HPDE6-E6E7 (cell line): ENCODE results near the gene TOB2.
A peak's percentile ranks its signal among the peaks of the same experiment; 100 is the strongest.
"Not testable (repeated sequence)": the region's sequence is repeated elsewhere in the genome, so short reads cannot be mapped to it uniquely, and the experiment has no call there.

ENCODE experiments used
- DNase-seq: peaks from one replicate; pipeline ENCODE4 v3.0.0; 2011; ENCODE audit warnings: missing footprints; ENCODE audit errors: extremely low spot score

Gene TOB2

DNA sequence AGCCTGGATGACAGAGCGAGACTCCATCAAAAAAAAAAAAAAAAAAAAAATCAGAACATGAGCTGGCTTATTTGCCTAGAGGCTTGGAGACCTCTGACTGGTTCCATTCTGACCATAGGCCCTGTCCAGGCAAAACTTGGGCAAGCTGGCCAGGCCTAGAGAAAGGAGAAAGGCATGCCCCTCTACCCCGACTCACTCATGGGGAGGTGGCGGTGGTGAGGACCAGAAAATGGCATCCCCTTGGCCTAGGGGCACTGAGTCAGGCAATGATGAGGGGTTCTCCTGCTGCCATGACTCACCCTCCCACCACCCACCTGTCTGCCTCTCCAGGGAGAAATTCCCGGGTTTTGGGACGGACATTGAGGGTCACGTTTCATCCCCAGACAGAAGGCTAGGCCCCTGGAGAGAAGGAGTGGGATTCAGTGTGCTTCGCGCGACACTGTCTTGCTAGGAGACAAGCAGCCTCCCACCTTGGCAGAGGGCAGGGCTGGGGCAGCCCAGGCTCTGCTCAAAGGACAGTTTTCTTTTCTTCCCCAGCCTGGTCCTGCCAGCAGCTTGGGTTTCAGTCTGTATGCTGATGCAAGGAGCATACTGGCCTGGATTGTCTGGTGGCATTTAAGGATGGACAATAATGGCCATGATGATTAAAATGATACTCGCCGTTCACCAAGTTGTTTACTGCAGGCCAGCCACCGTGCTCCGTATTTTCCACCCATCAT, 17.2 kb downstream of the TOB2 start:
- DNase-seq = no peak

DNA sequence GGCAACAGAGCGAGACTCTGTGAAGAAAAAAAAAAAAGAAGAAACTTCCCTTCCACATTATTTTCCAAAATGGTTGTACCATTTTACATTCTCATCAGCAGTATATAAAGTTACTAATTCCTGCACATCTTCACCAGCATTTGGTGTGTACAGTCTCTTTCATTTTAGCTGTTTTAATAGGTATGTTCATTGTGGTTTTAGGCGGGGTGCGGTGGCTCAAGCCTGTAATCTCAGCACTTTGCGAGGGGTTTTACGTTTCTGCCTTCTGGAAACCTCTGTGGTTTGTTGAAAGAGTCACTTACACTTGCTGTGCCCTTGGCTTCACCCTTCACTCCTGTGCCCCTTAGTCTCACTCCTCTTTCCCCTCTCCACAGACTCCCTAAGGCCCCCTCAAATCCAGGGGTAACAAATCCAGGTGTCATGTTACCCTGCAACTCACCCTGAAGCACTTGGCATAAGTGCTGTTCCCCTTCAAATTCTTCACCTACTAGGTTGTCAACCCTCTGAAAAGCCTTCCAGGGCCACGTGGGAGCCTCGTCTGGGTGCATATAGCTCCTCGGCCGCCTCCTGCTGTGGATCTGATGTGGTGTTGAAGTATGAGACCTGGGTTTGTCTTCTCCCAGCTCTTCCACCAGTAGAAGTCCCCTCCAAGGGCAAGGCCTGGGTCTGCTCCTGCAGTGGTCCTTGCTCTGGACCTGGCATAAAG, 20.8 kb downstream of the TOB2 start:
- DNase-seq = no peak

DNA sequence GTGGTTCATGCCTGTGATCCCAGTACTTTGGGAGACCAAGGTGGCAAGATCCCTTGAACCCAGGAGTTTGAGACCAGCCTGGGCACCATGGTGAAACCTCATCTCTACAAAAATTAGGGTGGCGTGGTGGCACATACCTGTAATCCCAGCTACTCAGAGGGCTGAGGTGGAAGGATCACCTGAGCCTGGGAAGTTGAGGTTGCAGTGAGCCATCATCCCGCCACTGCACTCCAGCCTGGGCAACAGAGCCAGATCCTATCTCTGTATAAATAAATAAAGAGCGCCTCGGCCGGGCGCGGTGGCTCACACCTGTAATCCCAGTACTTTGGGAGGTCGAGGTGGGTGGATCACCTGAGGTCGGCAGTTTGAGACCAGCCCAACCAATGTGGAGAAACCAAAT, 27.9 kb downstream of the TOB2 start:
- no peak for DNase-seq

DNA sequence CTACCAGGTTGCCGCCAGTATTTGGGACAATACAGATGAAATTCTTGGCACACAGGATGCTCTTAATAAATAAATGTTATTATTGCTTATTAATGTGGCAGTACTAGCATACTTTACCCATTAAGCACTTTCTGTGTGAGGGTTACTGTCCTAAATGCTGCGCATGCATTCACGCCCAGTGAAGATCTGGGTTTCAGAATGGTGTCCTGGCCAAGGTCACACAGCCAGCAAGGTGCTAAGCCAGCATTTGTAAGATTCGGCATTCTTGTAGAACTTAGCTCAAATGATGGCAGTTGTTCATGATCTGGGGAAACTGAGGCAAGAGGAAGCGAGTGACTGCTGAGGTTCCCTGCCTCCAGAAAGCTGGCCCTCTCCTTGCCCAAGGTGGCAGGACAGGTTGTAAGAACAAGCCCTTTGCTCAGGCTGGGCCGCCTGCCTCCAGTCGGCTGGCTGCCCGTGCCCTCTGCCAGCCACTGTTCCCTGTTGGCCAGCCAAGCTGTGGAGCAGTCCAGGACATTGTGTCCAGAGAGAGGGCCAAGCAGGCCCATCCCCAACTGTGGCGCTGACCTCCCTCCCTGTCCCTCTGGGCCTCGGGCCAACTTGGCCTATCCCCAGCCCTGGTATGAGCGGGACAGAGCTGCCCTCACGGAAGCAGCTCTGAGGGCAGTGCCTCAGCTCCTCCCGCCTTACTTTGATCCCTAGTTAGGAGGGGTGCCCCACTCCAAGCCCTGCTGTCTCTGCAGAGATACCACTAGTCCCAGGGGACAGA, 28.8 kb downstream of the TOB2 start:
- DNase-seq = no peak

DNA sequence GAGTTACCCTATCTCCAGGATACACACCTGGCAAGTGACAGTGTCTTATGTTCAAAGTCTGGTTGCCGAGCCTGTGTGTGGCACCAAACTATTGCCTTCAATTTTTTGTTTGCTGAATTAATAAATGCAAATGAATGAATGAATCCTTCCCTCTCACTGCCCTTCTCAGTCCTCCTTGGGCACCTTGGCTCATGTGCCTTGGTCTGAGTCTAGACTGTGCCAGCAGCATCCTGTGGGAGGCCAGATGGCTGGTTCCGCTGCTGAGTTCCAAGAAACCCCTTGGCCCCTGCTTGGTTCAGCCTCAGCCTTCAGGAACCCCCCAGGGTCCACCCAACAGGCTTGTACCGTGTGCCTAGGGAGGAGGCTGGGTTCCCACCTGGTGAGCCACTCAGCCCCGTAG, 31.0 kb downstream of the TOB2 start:
- DNase-seq = no peak

DNA sequence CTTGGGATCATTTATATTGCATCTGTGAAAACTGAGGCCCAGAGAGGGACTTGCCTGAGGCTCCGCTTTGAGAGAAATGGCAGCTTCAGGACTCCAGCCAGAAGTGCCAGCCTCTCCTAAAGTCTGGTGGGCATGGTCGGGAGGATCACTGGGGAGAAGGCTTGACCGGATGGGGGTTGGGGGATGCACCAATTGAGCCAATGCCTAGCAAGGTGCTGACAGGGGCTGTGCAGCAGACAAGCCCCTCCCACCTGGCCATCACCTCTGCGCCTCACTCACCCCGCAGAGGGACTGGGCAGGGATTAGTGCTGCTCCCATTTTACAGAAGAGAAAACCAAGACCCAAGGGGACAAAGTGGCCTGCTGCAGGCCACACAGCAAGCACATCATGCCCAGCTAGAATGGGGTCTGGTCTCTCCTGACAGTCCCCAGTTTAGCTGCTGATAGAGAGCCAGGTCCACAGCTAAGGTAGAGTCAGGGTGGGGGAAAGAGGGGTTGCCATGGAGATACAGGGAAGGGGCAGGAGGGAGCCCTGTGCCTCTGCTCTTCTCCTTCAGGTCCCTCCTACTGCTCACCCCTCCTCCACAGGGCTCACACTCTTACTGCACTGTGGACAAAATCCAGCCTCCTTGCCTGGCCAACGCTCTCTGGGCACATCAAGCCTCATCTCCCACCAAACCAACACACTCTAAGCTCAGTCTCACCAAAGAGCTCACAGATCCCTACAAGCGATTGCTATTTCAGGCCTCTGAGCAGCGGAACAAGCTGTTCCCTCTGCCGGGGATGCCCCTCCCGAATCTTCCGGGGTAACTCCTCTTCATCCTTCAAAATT, 35.4 kb downstream of the TOB2 start:
- DNase-seq = no peak

DNA sequence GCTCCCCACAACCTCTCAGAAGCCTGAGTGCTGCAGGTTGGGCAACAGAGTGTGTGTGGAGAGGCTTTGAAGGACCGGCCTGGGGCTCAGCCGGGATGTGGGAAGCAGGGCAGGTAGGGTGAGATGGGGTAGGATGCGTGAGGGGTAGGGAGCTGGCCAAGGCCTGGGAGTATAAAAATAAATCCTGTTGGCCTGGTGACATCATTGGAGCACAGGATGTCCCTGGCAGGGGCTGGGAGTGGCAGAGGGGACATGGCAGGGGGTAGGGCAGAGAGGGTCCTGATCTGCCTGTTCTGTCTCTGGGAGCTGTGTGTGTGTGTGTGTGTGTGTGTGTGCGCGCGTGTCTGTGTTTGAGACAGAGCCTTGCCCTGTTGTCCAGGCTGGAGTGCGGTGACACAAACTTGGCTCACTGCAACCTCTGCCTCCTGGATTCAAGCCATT, 36.3 kb downstream of the TOB2 start:
- DNase-seq = no peak

DNA sequence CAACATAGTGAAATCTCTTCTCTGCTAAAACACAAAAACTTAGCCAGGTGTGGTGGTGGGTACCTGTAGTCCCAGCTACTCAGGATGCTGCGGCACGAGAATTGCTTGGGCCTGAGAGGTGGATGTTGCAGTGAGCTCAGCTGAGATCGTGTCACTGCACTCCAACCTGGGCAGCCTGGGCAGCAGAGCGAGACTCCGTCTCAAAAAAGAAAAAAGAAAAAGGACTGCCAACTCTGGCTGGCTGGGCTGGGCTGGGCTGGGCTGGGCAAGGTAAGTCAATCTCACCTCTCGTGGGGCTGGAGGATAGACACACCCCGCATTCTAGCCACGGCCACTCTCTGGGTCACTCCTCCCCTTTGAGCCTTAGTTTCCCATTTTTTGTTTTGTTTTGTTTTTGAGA, 37.9 kb downstream of the TOB2 start:
- DNase-seq = no peak

DNA sequence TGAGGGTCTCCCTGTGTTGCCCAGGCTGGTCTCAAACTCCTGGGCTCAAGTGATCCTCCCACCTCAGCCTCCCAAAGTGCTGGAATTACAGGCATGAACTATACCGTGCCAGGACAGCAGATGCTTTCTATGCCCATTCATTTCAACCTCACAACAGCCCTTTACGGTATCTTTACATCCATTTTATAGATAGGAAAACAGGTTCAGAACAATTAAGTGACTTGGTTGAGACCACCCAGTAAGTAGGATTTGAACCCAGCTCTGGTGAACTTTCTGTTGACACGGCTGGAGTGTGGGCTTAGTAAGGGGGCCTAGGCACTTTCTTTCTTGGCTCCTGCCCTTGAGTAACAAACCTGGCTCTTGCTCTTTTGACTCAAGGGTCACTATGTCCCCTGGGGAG, 39.2 kb downstream of the TOB2 start:
- DNase-seq = no peak

DNA sequence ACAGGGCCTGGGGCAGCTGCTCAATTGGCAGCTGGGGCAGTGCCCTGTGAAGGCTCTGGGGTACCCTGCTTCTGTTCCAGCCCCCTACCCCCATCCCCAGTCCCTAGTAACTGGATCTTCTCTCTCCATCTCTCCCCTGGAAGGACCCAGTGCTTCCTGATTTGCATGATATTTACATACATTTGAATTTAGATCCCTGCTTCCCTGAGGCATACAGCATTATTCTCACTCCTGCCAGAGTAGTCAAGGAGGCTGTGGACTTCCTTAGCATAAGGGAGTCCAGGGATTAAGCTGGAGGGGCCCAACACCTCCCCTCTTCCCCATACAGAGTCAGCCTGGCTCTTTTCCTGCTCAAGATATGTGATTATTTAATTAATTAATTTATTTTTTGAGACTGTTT, 40.2 kb downstream of the TOB2 start:
- no peak for DNase-seq

DNA sequence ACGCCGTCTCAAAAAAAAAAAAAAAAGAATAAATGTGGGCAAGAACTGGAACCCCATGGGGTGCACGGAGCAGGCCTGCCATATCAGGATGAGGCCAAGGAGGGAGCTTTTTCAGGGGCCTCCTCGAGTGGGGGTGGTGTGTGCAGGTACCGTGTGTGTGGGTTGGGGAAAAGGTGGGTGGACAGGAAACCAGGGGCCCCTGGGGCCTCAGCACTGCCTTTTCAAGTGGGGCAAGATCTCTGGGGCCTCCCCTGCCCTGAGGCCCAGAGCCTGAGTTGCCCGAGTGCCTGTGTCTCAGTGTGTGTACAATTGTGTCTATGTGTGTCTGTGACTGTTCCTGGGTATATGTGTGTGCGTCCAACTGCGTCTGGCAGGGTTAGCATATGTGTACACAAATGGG, 41.0 kb downstream of the TOB2 start:
- no peak for DNase-seq

DNA sequence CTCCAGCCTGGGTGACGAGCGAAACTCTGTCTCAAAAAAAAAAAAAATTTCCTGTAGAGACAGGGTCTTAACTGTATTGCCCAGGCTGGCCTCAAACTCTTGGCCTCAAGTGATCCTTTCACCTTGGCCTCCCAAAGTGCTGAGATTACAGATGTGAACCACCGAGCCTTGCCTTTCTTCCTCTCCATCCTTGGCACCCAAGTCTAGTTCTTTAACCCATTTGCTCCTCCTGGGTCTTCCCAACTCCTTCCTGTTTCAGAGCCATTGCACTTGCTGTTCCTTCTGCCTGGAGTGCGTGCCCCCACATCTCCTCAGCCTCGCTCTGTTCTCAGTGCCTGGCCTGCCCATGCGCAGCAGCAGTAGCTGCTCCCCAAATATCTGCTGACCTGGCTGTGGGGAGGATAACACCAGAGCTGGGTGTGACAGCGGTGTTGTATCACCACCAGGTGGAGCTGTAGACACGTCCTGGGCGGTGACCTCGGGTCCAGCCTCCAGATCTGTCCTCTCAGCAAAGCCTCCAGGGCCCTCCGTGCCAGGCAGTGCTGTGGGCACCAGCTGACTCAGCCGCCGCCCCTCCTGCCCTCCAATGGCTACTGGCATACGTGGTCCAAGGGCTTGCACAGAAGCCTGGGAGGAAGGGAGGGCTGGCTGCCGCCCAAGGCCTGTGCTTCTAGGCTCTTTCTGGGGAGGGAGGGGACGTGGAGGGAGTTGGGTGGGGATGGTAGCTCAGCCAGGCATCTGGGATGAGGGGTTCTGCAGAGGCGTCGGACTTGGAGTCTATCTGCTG, 42.9 kb downstream of the TOB2 start:
- peak; percentile 96 for DNase-seq

DNA sequence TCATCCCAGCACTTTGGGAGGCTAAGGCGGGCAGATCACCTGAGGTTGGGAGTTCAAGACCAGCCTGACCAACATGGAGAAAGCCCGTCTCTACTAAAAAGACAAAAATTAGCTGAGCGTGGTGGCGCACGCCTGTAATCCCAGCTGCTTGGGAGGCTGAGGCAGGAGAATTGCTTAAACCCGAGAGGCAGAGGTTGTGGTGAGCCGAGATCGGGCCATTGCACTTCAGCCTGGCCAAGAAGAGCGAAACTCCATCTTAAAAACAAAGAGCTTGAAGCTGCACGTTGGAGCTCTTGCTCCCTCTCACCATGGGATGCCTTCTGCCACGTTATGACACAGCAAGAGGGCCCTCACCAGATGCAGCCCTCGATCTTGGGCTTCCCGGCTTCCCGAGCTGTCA, 43.8 kb downstream of the TOB2 start:
- not testable (repeated sequence) for DNase-seq

DNA sequence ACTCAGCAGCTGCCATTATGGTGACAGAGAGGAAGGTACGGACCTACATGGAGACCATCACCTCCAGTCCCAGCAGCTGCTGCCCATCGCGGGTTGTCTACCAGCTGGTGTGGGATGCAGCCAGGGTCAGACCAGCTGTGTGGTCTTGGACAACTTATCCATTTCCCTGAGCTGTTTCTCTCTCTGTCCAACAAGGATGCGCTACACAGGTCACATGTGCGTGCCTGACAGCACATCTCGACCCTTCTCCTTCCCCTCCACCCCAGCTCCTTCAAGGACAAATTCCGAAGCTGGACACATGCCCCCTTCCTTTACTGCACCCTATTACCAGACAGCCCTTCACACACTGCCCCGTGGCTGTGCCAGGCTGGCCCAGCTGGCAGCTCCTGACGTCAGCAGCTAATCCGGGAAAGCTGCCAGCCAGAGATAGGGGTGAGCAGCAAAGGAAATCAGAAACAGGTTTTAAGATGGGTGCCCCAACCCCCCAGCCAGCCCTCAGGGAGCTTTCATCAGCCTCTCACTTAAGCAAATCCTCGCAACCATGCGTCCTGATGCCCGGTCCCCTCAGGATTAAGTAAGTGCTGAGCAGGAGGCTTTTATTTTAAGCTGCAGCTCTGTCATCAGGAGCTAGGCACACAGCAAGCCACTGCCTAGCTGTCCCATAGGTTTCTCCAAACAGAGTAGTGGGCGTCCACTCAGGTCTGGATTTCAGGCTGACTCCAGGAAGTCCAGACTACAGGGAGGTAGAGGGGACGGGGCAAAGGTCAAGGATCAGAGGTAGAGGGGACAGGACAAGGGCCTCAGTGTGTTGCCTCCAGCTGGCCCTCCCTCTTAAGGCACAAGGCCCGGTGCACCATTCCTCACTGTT, 44.6 kb downstream of the TOB2 start:
- peak; percentile 79 for DNase-seq

DNA sequence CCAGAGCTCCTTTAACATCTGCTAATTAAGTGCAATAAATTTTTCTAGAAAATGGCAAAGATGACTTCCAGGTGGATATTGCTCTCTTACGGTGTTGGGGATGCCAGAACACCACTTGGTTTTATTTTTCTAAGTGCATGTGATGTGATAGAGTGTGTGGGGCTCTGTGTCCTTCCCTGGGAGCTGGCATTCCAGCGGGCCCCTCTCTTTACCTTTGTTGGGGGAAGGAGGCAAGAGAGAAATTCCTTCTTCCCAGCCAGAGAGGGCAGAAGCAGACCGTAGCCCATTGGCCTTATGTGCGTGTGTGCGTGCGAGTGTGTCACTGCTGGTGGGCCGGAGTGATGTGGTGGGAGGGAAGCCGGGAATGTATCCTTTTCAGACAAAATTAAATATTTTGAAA, 47.7 kb downstream of the TOB2 start:
- no peak for DNase-seq

DNA sequence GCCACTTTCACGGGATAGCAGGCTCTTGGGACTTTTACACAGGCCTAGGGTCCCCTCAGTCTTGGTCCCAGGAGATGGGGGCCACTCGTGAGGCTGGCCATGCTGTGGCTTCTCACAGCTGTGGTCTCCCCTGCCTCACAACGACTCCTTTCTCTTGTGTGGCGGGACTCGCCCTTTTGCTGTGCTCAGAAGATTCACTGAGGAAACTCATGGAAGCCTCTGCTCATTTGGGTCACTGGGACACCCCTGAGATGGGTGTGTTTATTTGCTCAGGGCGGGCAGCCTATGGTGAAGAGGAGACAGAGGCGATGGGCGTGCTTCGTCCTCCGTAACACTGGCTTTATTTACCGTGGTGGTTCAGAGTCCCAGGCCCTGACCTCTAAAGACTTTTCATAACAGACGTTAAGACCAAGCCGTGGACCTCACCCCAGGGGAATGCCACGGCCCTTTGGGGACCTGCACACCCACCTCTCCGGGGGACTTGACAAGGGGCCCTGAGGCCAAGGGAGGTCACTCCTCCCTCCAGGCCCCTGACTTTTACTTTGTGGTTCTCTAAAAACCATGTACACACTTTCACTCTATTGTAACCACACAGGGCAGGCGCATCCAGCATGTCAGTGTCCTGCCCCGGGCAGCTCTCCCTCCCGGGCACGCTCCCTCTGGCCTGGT, 49.3 kb downstream of the TOB2 start:
- no peak for DNase-seq

DNA sequence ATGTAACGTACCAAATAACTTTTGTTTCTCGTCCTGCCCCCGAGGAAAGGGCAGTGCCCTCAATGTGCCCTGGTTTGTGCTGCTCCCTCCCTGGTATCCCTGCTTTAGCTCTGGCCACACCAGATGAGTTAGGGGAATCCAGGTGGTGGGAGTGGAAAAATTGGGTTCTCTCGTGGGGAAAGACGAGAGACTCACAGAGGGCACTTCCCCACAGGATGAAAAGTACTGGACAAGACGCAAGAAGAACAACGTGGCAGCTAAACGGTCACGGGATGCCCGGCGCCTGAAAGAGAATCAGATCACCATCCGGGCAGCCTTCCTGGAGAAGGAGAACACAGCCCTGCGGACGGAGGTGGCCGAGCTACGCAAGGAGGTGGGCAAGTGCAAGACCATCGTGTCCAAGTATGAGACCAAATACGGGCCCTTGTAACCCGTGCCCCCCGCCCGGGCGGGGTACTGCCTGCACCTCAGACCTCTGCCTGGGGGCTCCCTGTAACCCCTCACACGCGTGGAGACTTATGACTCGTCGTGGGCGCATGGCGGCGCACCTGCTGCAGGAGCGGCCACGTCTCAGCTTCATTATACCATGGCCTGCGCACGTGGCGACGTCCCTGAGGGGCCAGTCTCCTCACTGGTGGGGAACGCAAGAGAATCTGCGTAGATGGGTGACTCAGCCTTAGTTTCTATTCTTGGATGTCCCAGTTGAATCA, 50.9 kb downstream of the TOB2 start:
- DNase-seq = no peak

DNA sequence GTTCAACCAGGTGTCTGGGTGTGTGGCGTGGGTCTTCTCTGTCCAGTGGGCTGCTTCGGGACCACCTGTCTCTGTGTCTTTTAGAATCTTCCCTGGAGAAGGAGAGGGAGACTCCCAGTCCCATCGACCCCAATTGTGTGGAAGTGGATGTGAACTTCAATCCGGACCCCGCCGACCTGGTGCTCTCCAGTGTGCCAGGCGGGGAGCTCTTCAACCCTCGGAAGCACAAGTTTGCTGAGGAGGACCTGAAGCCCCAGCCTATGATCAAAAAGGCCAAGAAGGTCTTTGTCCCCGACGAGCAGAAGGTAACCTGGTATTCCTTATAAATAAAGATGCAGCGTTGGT, 52.6 kb downstream of the TOB2 start:
- no peak for DNase-seq

DNA sequence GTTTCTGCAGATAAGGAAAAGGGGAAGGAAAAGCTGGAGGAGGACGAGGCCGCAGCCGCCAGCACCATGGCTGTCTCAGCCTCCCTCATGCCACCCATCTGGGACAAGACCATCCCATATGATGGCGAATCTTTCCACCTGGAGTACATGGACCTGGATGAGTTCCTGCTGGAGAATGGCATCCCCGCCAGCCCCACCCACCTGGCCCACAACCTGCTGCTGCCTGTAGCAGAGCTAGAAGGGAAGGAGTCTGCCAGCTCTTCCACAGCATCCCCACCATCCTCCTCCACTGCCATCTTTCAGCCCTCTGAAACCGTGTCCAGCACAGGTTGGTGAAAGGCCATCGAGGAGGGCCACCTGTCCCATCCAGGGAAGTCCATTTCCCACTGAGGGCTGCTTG, 59.3 kb downstream of the TOB2 start:
- no peak for DNase-seq
